Measurements from ENCODE around the gene CCDC85C.
A peak's percentile ranks its signal among the peaks of the same experiment; 100 is the strongest.

DNA sequence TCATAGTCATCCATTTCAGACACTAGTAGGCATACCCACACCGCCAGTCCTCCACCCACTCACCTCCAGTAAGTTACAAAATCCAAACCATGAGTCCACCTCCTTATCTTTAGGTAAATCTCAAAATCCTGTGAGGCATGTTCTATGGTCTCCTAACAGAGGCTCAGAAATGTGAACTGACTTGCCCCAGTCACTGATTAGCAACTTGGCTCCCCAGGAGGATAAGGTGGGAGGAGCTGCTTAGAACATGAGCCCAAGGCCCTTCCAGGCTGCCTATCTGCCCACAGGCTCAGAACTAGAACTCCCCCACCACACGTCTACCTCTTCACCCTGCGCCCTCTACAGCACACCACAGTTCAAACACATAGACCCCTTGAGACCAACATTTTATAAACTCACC is 143.2 kb downstream of the CCDC85C start:
- TF ChIP-seq ZNF331 (CRISPR knock-in tag; IDR thresholded peaks at IDR 0.05; ENCODE audit: low read depth) (no peak), EZH2phosphoT487 (IDR thresholded peaks at IDR 0.05; ENCODE audit: unreplicated experiment) (no peak)
- TF ChIP-seq, protein P1, sequence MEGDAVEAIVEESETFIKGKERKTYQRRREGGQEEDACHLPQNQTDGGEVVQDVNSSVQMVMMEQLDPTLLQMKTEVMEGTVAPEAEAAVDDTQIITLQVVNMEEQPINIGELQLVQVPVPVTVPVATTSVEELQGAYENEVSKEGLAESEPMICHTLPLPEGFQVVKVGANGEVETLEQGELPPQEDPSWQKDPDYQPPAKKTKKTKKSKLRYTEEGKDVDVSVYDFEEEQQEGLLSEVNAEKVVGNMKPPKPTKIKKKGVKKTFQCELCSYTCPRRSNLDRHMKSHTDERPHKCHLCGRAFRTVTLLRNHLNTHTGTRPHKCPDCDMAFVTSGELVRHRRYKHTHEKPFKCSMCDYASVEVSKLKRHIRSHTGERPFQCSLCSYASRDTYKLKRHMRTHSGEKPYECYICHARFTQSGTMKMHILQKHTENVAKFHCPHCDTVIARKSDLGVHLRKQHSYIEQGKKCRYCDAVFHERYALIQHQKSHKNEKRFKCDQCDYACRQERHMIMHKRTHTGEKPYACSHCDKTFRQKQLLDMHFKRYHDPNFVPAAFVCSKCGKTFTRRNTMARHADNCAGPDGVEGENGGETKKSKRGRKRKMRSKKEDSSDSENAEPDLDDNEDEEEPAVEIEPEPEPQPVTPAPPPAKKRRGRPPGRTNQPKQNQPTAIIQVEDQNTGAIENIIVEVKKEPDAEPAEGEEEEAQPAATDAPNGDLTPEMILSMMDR (conservative IDR thresholded peaks at IDR 0.05; ENCODE audit: low read depth in 2 of 2) = 0 out of 4 replicates have a peak, but pooled peaks of 1 of the 2 experiments have one; percentile 22
